CD1c-positive myeloid dendritic cell (primary cell): Measurements from ENCODE around the gene FAM171A1.
"Not testable (repeated sequence)": the region's sequence is repeated elsewhere in the genome, so short reads cannot be mapped to it uniquely, and the experiment has no call there.

Experiments used
- DNase-seq: peaks from one replicate; pipeline ENCODE4 v3.0.0-alpha.2; 2016; ENCODE audit errors: extremely low spot score

The FAM171A1 gene

GRCh38 chr10:15370856-15371701 lies at the start of gene FAM171A1:
Gene FAM171A1, minus strand, starts transcription at chr10:15371289. Its CDS starts 237 bp downstream, at chr10:15371052.
- peak; percentile 31 for DNase-seq

GRCh38 chr10:15420858-15421257 lies 49.8 kb upstream of the FAM171A1 start:
- DNase-seq: no peak

GRCh38 chr10:15419279-15419874 lies 48.3 kb upstream of the FAM171A1 start:
- DNase-seq: peak; percentile 47

- DNase-seq: no peak
Measured at GRCh38 chr10:15416034-15416433, 44.9 kb upstream of the FAM171A1 start.

- no peak for DNase-seq
Measured at GRCh38 chr10:15411010-15411409, 39.9 kb upstream of the FAM171A1 start.

GRCh38 chr10:15409350-15409749 lies 38.3 kb upstream of the FAM171A1 start:
- not testable (repeated sequence) for DNase-seq

- no peak for DNase-seq
Measured at GRCh38 chr10:15408557-15408956, 37.5 kb upstream of the FAM171A1 start.

- no peak for DNase-seq
Measured at GRCh38 chr10:15405319-15405718, 34.2 kb upstream of the FAM171A1 start.

- no peak for DNase-seq
Measured at GRCh38 chr10:15401382-15401781, 30.3 kb upstream of the FAM171A1 start.

- DNase-seq: not testable (repeated sequence)
Measured at GRCh38 chr10:15400461-15400860, 29.4 kb upstream of the FAM171A1 start.

GRCh38 chr10:15399060-15399661 lies 28.1 kb upstream of the FAM171A1 start:
- no peak for DNase-seq

GRCh38 chr10:15395935-15396334 lies 24.8 kb upstream of the FAM171A1 start:
- no peak for DNase-seq

GRCh38 chr10:15393139-15393825 lies 22.2 kb upstream of the FAM171A1 start:
- DNase-seq: no peak

- no peak for DNase-seq
Measured at GRCh38 chr10:15391491-15391890, 20.4 kb upstream of the FAM171A1 start.

GRCh38 chr10:15388172-15388571 lies 17.1 kb upstream of the FAM171A1 start:
- DNase-seq: not testable (repeated sequence)

GRCh38 chr10:15387021-15387420 lies 15.9 kb upstream of the FAM171A1 start:
- no peak for DNase-seq

GRCh38 chr10:15385552-15386455 lies 14.7 kb upstream of the FAM171A1 start:
- no peak for DNase-seq

- no peak for DNase-seq
Measured at GRCh38 chr10:15381420-15381819, 10.3 kb upstream of the FAM171A1 start.

- DNase-seq: no peak
Measured at GRCh38 chr10:15379078-15379477, 8.0 kb upstream of the FAM171A1 start.

- no peak for DNase-seq
Measured at GRCh38 chr10:15378569-15378968, 7.5 kb upstream of the FAM171A1 start.

- no peak for DNase-seq
Measured at GRCh38 chr10:15374566-15374965, 3.5 kb upstream of the FAM171A1 start.
